Activated CD4-positive, alpha-beta T cell treated with anti-CD3 and anti-CD28 coated beads, Interleukin-2, amount 50 U/mL, for 4 hours (primary cell): ENCODE measurements around the gene GP9.

Experiments
- DNase-seq, 2 experiments: peaks; one replicate each; pipeline ENCODE4 v3.0.0-alpha.2; 2020

Gene GP9

GRCh38 chr3:129060276-129061022, at the start of gene GP9:
Gene GP9 (plus strand): TSS chr3:129060779. CDS start chr3:129061740, 961 bp downstream.
- no peak for DNase-seq

GRCh38 chr3:129013491-129013891, 47.1 kb upstream of the GP9 start:
- DNase-seq: no peak

- no peak for DNase-seq
These were observed 46.4 kb upstream of the GP9 start for GRCh38 chr3:129014148-129014547.

GRCh38 chr3:129014793-129015345, 45.7 kb upstream of the GP9 start:
- DNase-seq: no peak

DNA sequence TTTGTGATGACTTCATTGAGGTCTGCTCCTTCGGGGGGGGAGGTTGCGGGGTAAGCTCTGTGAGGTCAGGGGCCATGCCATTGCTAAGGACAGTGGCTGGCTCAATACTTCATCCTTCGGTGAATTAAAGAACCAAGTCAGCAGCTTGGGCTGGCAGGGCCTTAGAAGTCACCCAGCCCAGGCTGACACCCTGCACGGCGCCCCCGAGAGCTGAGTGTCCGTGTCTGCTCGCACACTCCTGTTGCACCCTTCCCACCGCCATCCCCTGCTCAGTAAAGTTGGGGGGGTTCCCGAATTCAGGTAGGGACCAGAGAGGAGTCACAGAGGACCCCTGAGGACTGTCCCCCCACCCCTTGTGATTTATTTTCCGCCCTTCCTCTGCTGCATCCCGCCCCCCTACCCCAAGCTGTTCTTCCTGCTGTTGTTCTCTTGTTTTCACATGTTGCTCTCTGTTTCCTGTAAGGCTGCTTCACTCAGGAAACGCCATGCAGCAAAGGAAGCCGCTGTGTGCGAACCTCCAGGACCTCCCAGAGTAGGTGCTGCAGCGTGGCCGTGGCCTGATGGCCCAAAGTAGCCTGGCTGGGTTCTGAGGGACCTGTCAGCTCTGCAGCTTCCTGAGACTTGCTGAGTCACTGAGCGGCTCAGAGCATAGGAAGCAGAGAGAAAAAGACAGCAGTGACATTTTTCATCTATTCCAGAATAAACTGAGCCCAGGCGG, 45.0 kb upstream of the GP9 start:
- DNase-seq: peak in 1 of 2 experiments; percentile 20

GRCh38 chr3:129016356-129016719, 44.2 kb upstream of the GP9 start:
- peak; percentile 39 to 54 for DNase-seq

DNA sequence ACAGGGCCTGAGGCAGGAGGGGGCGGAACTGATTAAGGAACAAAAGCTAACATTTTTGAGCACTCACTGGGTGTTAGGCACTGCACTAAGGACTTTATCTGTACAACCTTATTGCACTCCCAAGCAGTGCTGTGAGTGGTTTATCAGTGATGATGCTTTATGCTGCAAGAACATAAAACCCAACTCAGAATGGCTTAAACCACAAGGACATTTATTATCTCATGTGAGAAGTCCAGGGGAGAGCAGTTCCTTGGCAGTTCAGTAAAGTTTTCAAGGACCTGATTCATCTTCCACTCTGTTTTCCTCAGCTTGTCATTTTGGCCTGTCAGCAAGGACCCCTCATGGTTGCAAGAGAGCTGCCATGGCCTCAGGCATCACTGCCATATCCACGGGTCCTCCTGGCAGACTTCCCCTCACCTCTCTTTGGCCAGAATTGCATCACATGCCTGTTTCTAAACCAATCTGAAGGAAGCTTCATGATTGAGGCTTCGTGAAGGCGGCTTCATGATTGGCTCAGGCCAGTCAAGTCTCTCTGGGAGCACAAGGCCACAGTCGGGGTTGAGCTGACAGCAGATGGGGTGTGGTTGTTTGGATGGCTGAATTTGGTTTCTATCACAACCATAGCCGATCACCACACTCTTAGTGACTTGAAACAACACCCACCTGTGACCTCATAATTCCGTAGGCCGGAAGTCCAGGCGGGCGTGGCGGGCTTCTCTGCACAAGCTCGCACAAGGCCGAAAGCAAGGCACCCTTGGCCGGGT, 43.7 kb upstream of the GP9 start:
- DNase-seq: no peak

GRCh38 chr3:129017484-129017899, 43.1 kb upstream of the GP9 start:
- no peak for DNase-seq

DNA sequence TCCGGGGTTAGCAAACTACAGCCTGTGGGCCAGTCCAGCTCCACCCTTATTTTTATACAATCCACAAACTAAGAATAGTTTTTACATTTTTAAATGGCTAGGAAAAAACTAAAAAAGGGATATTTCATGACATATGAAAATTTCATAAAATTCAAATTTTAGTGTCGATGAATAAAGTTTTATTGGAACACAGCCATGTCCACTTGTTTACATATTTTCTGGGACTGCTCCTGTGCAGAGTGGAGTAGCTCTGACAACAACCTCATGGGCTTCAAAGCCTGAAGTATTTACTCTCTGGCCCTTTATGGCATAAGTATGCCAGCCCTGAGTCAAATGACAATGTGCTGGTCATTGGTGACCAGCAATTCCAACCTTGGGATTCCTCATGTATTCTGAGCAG, 42.3 kb upstream of the GP9 start:
- DNase-seq: no peak

DNA sequence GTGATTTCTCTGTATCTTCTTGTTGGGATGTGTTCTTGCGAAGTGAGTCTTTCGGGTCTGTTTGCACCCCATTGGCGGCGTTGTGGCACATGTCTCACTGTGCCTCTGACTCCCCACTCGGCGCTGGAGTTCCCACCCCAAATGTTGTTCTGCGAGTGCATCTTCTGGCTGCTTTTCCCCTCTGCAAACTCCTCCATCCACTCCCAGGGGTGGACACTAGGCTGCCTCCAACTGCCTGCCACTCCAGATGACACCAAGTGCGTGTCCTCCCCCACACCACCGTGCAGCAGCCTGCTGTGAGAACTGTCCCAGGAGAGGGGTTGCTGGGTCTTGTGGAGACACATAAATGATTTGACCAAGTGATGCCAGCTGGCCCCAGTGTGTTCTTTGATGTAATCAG, 41.8 kb upstream of the GP9 start:
- DNase-seq: no peak

- DNase-seq: no peak
These were observed 41.3 kb upstream of the GP9 start for GRCh38 chr3:129019266-129019665.

DNA sequence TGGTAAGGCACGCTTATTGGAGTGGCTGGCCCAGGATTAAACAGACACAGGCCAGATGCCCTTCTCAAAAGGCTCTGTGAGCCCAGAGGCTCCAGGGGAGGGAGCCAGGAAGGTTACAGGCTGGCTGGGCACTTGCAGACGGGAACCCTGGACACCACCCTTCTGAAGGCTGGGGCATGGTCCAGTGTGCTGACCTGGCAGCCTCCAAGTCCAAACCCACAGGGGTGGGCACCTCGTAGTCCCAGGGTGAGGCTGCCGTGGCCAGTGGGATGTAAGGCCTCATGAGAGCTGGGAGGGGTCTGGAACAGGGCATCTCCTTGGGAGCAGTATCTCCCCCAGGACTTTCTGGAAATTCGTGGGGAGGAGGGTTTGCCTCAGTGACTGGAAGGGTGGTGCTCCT, 39.9 kb upstream of the GP9 start:
- DNase-seq: no peak

GRCh38 chr3:129021140-129021551, 39.4 kb upstream of the GP9 start:
- DNase-seq: no peak

- no peak for DNase-seq
These were observed 38.2 kb upstream of the GP9 start for GRCh38 chr3:129022114-129023007.

DNA sequence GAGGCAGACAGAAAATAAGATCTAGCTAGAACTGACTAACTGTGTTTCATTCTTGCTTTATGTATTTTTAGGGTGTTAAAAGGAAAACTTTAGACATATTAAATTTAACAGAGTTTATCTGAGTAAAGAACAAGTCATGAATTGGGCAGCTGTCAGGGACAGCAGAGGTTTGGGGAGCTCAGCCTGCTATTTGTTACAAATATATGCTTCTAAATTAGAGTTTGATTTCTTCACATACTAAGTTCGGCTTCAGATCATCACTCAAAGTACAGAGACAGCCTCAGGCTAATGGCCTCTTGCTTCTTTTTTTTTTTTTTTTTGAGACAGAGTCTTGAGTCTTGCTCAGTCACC, 37.6 kb upstream of the GP9 start:
- no peak for DNase-seq

GRCh38 chr3:129023909-129024308, 36.7 kb upstream of the GP9 start:
- no peak for DNase-seq

DNA sequence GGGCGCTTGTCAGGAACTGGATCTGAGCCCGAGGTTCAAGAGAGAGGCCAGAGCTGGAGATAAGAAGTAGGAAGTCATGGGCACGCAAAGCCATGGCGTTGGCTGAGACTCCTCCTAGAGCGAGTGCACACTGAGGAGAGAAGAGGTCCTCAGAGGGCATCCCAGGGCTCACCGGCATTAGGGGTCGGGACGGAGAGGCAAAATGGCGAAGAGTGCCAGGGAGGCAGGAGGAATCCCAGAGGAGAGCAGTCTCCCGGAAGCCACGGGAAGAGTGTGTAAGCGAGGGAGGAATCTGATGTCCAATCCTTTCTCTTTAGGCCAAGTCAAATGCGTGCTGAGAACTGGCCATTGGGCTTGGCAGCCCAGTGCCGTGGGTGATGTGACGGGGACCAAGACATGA, 35.5 kb upstream of the GP9 start:
- DNase-seq: no peak

DNA sequence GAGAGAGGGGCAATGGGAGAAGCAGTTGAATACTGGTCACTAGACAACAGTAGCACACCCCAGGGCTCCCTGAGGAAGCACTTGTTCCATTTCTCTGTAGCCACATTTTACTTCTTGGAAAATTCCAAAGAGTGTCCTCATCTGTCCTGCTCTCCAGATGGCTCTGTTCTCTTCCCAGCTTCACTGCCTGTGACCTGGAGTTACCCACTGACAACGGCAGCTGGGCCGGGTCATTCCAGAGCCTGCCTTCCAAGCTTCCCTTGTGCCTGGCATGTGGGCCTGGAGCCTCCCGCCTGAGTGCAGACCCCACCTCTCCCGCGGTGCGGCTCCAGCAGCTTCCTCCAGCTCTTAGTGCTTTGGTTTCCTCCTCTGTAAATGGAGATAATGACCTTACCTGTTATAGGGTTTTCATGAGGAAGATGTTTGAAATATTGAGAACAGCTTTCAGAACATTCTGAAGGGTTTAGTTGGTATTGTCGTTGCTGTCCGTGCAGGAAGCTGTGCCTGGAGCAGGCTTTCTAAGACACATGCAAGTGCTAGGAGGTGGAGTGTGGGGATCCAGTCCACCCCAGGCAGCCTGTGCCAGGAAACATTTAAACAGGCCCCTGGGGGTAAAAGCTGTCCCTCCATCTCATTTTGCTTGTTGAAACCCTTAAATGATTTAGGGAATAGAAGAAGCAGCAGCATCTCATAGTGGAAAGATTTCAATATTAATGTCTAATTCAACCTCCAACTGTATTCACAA, 34.7 kb upstream of the GP9 start:
- no peak for DNase-seq

GRCh38 chr3:129026728-129027543, 33.6 kb upstream of the GP9 start:
- peak; percentile 84 to 85 for DNase-seq

GRCh38 chr3:129027544-129027880, 33.1 kb upstream of the GP9 start:
- DNase-seq: no peak

- no peak for DNase-seq
These were observed 31.7 kb upstream of the GP9 start for GRCh38 chr3:129028866-129029265.
